Peyer's patch (tissue), 4 donors: Measurements from ENCODE around the gene ILDR1.

ENCODE experiments used
- CTCF ChIP-seq, 6 experiments: fragments of 450-650 bp in 4 of 6; fragments of 200-600 bp in 2 of 6; sonication (generic) in 1 of 6; IDR thresholded peaks; one replicate each; pipeline ENCODE4 v1.5.1; 2017 to 2019; ENCODE audit warnings: antibody characterized with exemption in 6 of 6, mild to moderate bottlenecking in 3 of 6, moderate library complexity in 1 of 6
- POLR2A ChIP-seq, 2 donors: fragments of 450-650 bp; IDR thresholded peaks; one replicate each; pipeline ENCODE4 v1.5.1; 2017; ENCODE audit warnings: antibody characterized with exemption in 2 of 2, mild to moderate bottlenecking in 2 of 2, moderate library complexity in 2 of 2

GRCh38 chr3:122031123-122031468 lies 9.0 kb upstream of the ILDR1 start:
- TF ChIP-seq CTCF (IDR thresholded peaks at IDR 0.05), result no peak
- TF ChIP-seq POLR2A (IDR thresholded peaks at IDR 0.05), result no peak
